ENCODE results near the gene MRPL14. TPM values are rescaled to one million over a fixed set of nuclear protein-coding genes. Genes with fewer than 3 reads are reported as not detected.

The MRPL14 gene
- total RNA-seq, 1 donor from 2014 or later: 36.8 TPM

GRCh38 chr6:44129841-44130322 lies 2.6 kb upstream of the MRPL14 start:
- peak overlapping the region; percentile 13 for H3K27ac ChIP-seq (replicated peaks)
- peaks cover 80% of the 10 kb centered on the region for H3K4me1 ChIP-seq

GRCh38 chr6:44128020-44128917 lies 1.0 kb upstream of the MRPL14 start:
- intact Hi-C loops (cut with micrococcal nuclease): no loop called here
- Histone ChIP-seq H3K27me3 (ENCODE audit: low read depth) (no peaks in the 10 kb centered on the region), H3K4me1 (peaks cover 88% of the 10 kb centered on the region), H3K27ac (replicated peaks) (peak overlapping the region; percentile 93), H3K36me3 (no peaks in the 10 kb centered on the region), H3K9me3 (replicated peaks) (no peaks in the 10 kb centered on the region), H3K4me3 (peak overlapping the region; percentile 99)
- TF ChIP-seq CTCF (IDR thresholded peaks at IDR 0.05; ENCODE audit: borderline replicate concordance): peak; percentile 41
- peak; percentile 40 for DNase-seq

More at GRCh38 chr6:44129841-44130322, 2.6 kb upstream of the MRPL14 start:
- no peak overlapping the region for H3K4me3 ChIP-seq
- intact Hi-C loops (cut with micrococcal nuclease): no loop called here
- H3K36me3 ChIP-seq: peaks cover 5% of the 10 kb centered on the region
- DNase-seq: no peak
- H3K27me3 ChIP-seq (ENCODE audit: low read depth): no peaks in the 10 kb centered on the region
- H3K9me3 ChIP-seq (replicated peaks): no peaks in the 10 kb centered on the region
- TF ChIP-seq CTCF (IDR thresholded peaks at IDR 0.05; ENCODE audit: borderline replicate concordance): no peak

GRCh38 chr6:44126320-44127149 lies 717 bp downstream of the MRPL14 start:
- H3K4me1 ChIP-seq: peaks cover 90% of the 10 kb centered on the region
- intact Hi-C loops (cut with micrococcal nuclease): no loop called here
- DNase-seq: peak; percentile 30
- no peaks in the 10 kb centered on the region for H3K36me3 ChIP-seq
- peak overlapping the region; percentile 93 for H3K27ac ChIP-seq (replicated peaks)
- H3K4me3 ChIP-seq: peak overlapping the region; percentile 99
- no peaks in the 10 kb centered on the region for H3K27me3 ChIP-seq (ENCODE audit: low read depth)
- H3K9me3 ChIP-seq (replicated peaks): no peaks in the 10 kb centered on the region
- no peak for TF ChIP-seq CTCF (IDR thresholded peaks at IDR 0.05; ENCODE audit: borderline replicate concordance)

GRCh38 chr6:44123544-44123943 lies 3.7 kb downstream of the MRPL14 start:
- Histone ChIP-seq H3K27me3 (ENCODE audit: low read depth) (no peaks in the 10 kb centered on the region), H3K27ac (replicated peaks) (peak overlapping the region; percentile 54), H3K4me3 (no peak overlapping the region), H3K4me1 (peaks cover 96% of the 10 kb centered on the region), H3K9me3 (replicated peaks) (no peaks in the 10 kb centered on the region), H3K36me3 (no peaks in the 10 kb centered on the region)
- no peak for TF ChIP-seq CTCF (IDR thresholded peaks at IDR 0.05; ENCODE audit: borderline replicate concordance)
- intact Hi-C loops (cut with micrococcal nuclease): no loop called here
- DNase-seq: no peak

- no peak for DNase-seq
- no peak for TF ChIP-seq CTCF (IDR thresholded peaks at IDR 0.05; ENCODE audit: borderline replicate concordance)
- Histone ChIP-seq H3K36me3 (no peaks in the 10 kb centered on the region), H3K9me3 (replicated peaks) (no peaks in the 10 kb centered on the region), H3K4me1 (peaks cover 96% of the 10 kb centered on the region), H3K27ac (replicated peaks) (peak overlapping the region; percentile 54), H3K27me3 (ENCODE audit: low read depth) (no peaks in the 10 kb centered on the region), H3K4me3 (peak overlapping the region; percentile 19)
- intact Hi-C loops (cut with micrococcal nuclease): no loop called here
Observed at GRCh38 chr6:44122801-44123200, 4.5 kb downstream of the MRPL14 start.

Measured in left ventricle myocardium inferior (tissue), 1 donor.